Gastrocnemius medialis (tissue), 4 donors: Measurements from ENCODE around the gene CCRL2. TPM values are rescaled to one million over a fixed set of nuclear protein-coding genes. Genes with fewer than 3 reads are reported as not detected.

Experiments used
- ATAC-seq, 2 donors: fragments of 150-250 bp; one replicate each; pipeline ENCODE4 v1.9.1; 2016
- DNase-seq, 2 donors: peaks; one replicate each; pipeline ENCODE4 v3.0.0-alpha.2; 2019
- H3K27ac ChIP-seq, 4 donors: fragments of 200-600 bp; sonication (generic); 1 replicate in 1 of 4; 2 replicates in 3 of 4; pipeline ENCODE4 v1.5.1; 2016 to 2018; ENCODE audit warnings: mild to moderate bottlenecking in 2 of 4, moderate library complexity in 1 of 4
- H3K27me3 ChIP-seq, 3 donors: fragments of 200-600 bp; sonication (generic) in 2 of 3; 1 replicate in 1 of 3; 2 replicates in 2 of 3; pipeline versions ENCODE4 v1.5.1 to v1.6.0; 2016 to 2019; ENCODE audit warnings: mild to moderate bottlenecking in 1 of 3, moderate library complexity in 1 of 3
- H3K36me3 ChIP-seq, 2 donors: fragments of 200-600 bp; sonication (generic) in 1 of 2; one replicate each; pipeline ENCODE4 v1.5.1; 2017 to 2018
- H3K4me1 ChIP-seq, 2 donors: fragments of 200-600 bp; sonication (generic) in 1 of 2; one replicate each; pipeline ENCODE4 v1.5.1; 2016 to 2017; ENCODE audit warnings: mild to moderate bottlenecking in 2 of 2
- H3K4me3 ChIP-seq, 4 donors: fragments of 200-600 bp; sonication (generic) in 3 of 4; 1 replicate in 1 of 4; 2 replicates in 3 of 4; pipeline ENCODE4 v1.5.1; 2016 to 2019; ENCODE audit warnings: mild to moderate bottlenecking in 2 of 4
- H3K9me3 ChIP-seq, 3 donors: fragments of 200-600 bp; sonication (generic) in 2 of 3; 1 replicate in 1 of 3; 2 replicates in 2 of 3; pipeline ENCODE4 v1.5.1; 2016 to 2019
- POLR2A ChIP-seq, 2 donors: fragments of 450-650 bp; IDR thresholded peaks; one replicate each; pipeline ENCODE4 v1.6.1; 2017; ENCODE audit warnings: antibody characterized with exemption in 2 of 2, mild to moderate bottlenecking in 2 of 2, moderate library complexity in 2 of 2
- in situ Hi-C, 4 donors: fragments of 200-750 bp; cut with MboI; loops; one replicate each; pipeline versions ENCODE4 v1.15.0 to v1.8.0; 2017; ENCODE audit warnings: low sequenced_read_pairs in 4 of 4
- intact Hi-C: fragments of 100-400 bp; cut with DNase I; formaldehyde crosslinking; loops from one replicate; pipeline ENCODE4 v1.15.1; 2023; ENCODE audit warnings: low total_unique reads
- total RNA-seq, 4 donors: library from RNA; depleted of rRNA; stranded (reverse); fragments of >200 nt; gene quantifications; one replicate each; pipeline versions ENCODE4 v1.1.0 to v1.2.3, GENCODE V29; 2016
- TF ChIP-seq, protein P1 (sequence below), 5 experiments: fragments of 450-650 bp in 3 of 5; fragments of 200-600 bp in 2 of 5; sonication (generic) in 2 of 5; IDR thresholded peaks in 4 of 5; conservative IDR thresholded peaks in 1 of 5; 1 replicate in 4 of 5; 2 replicates in 1 of 5; pipeline ENCODE4 v1.5.1; 2016 to 2019; ENCODE audit warnings: antibody characterized with exemption in 5 of 5, mild to moderate bottlenecking in 3 of 5, moderate library complexity in 3 of 5

CCRL2 gene, protein sequence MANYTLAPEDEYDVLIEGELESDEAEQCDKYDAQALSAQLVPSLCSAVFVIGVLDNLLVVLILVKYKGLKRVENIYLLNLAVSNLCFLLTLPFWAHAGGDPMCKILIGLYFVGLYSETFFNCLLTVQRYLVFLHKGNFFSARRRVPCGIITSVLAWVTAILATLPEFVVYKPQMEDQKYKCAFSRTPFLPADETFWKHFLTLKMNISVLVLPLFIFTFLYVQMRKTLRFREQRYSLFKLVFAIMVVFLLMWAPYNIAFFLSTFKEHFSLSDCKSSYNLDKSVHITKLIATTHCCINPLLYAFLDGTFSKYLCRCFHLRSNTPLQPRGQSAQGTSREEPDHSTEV
- total RNA-seq: 1 to 10 TPM in 2 of 4 donors, under 1 TPM in 2; 0.29 to 2.5 (median 1.7) TPM

GRCh38 chr3:46406788-46407611, at the start of gene CCRL2, which contains the start of gene CCR5AS:
Gene CCRL2 (plus strand): TSS chr3:46407259. CDS start chr3:46408080, 821 bp downstream.
Gene CCR5AS (minus strand): TSS chr3:46407066.
- in situ Hi-C loops: no loop called here
- H3K27me3 ChIP-seq: no peaks in the 10 kb centered on the region

GRCh38 chr3:46358466-46358865, 48.6 kb upstream of the CCRL2 start:
- no peaks in the 10 kb centered on the region for H3K36me3 ChIP-seq
- H3K27ac ChIP-seq: no peak overlapping the region
- H3K9me3 ChIP-seq: no peaks in the 10 kb centered on the region
- in situ Hi-C loops (loop anchor here in 1 of 4 donors (25.0 kb wide), 2 partner anchors 271 to 421 kb away; partner anchors contain the start of gene CXCR6), intact Hi-C loops (no loop called here)
- peaks cover 0 to 3% (median 0%) of the 10 kb centered on the region in 3 donors for H3K27me3 ChIP-seq
- peaks cover 0 to 4% of the 10 kb centered on the region in 2 donors for H3K4me1 ChIP-seq
- DNase-seq: no peak
- no peak overlapping the region for H3K4me3 ChIP-seq
- TF ChIP-seq POLR2A (IDR thresholded peaks at IDR 0.05): no peak
- TF ChIP-seq, protein P1, sequence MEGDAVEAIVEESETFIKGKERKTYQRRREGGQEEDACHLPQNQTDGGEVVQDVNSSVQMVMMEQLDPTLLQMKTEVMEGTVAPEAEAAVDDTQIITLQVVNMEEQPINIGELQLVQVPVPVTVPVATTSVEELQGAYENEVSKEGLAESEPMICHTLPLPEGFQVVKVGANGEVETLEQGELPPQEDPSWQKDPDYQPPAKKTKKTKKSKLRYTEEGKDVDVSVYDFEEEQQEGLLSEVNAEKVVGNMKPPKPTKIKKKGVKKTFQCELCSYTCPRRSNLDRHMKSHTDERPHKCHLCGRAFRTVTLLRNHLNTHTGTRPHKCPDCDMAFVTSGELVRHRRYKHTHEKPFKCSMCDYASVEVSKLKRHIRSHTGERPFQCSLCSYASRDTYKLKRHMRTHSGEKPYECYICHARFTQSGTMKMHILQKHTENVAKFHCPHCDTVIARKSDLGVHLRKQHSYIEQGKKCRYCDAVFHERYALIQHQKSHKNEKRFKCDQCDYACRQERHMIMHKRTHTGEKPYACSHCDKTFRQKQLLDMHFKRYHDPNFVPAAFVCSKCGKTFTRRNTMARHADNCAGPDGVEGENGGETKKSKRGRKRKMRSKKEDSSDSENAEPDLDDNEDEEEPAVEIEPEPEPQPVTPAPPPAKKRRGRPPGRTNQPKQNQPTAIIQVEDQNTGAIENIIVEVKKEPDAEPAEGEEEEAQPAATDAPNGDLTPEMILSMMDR (IDR thresholded peaks at IDR 0.05 in 4 of 5, conservative IDR thresholded peaks at IDR 0.05 in 1 of 5): no peak
- no peak for ATAC-seq

More at GRCh38 chr3:46406788-46407611, at the start of gene CCRL2, which contains the start of gene CCR5AS:
- DNase-seq (peak in 1 of 2 donors; percentile 33), ATAC-seq (peak; percentile 23 to 33)
- intact Hi-C loops: no loop called here
- Histone ChIP-seq H3K4me1 (peaks cover 14 to 21% of the 10 kb centered on the region in 2 donors), H3K9me3 (no peaks in the 10 kb centered on the region), H3K4me3 (peak within 1 kb of the TSS; percentile 36 to 38 (median 37)), H3K27ac (peak within 1 kb of the TSS; percentile 77 to 86 (median 78)), H3K36me3 (no peaks in the 10 kb centered on the region)
- TF ChIP-seq POLR2A (IDR thresholded peaks at IDR 0.05): peak in 1 of 2 donors; percentile 57
- TF ChIP-seq, protein P1 (IDR thresholded peaks at IDR 0.05 in 4 of 5, conservative IDR thresholded peaks at IDR 0.05 in 1 of 5): no peak

GRCh38 chr3:46359733-46360493, 47.1 kb upstream of the CCRL2 start:
- H3K4me1 ChIP-seq: peaks cover 0 to 4% of the 10 kb centered on the region in 2 donors
- in situ Hi-C loops: loop anchor here in 1 of 4 donors (25.0 kb wide), 2 partner anchors 273 to 423 kb away; partner anchors contain the start of gene CXCR6
- H3K36me3 ChIP-seq: no peaks in the 10 kb centered on the region
- no peak overlapping the region for H3K4me3 ChIP-seq
- intact Hi-C loops: no loop called here
- H3K9me3 ChIP-seq: no peaks in the 10 kb centered on the region
- DNase-seq (no peak), ATAC-seq (peak in 1 of 2 donors; percentile 51)
- H3K27me3 ChIP-seq: peaks cover 0 to under 1% (median 0%) of the 10 kb centered on the region in 3 donors
- TF ChIP-seq, protein P1 (IDR thresholded peaks at IDR 0.05 in 4 of 5, conservative IDR thresholded peaks at IDR 0.05 in 1 of 5): no peak
- TF ChIP-seq POLR2A (IDR thresholded peaks at IDR 0.05): no peak
- no peak overlapping the region for H3K27ac ChIP-seq

DNA sequence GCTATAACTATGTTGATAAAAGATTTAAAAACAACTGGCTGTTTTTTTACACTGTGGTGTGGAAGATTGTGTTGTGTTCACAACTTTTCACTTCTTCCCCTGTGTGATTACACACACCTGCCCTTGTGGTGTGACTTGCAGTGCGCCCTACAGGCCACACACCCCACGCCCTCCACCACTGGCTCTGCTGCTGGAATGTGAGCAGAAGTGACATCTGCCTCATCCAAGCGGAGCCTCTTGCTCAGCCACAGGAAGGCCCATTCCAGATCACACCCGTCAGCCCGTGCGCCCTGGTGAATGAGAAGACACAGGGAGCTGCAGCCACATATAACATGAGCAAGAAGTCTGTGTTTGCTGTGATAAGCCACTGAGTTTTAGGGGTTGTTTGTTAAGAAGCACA, 46.2 kb upstream of the CCRL2 start:
- Histone ChIP-seq H3K27me3 (no peaks in the 10 kb centered on the region), H3K4me1 (peaks cover 0 to 4% of the 10 kb centered on the region in 2 donors), H3K27ac (no peak overlapping the region), H3K36me3 (no peaks in the 10 kb centered on the region), H3K9me3 (no peaks in the 10 kb centered on the region), H3K4me3 (no peak overlapping the region)
- DNase-seq (no peak), ATAC-seq (no peak)
- intact Hi-C loops (no loop called here), in situ Hi-C loops (loop anchor here in 1 of 4 donors (25.0 kb wide), 2 partner anchors 274 to 424 kb away; partner anchors contain the start of gene CXCR6)
- TF ChIP-seq POLR2A (IDR thresholded peaks at IDR 0.05): no peak
- TF ChIP-seq, protein P1 (IDR thresholded peaks at IDR 0.05 in 4 of 5, conservative IDR thresholded peaks at IDR 0.05 in 1 of 5): no peak
